HepG2 (cell line): ENCODE data around the gene TRIM67. TPM values are rescaled to one million over a fixed set of nuclear protein-coding genes. Genes with fewer than 3 reads are reported as not detected.

Experiments used
- ATAC-seq: fragments of 200-7000 bp; cut with Tn5 transposase; 3 replicates; pipeline ENCODE4 v1.9.1; 2020; ENCODE audit warnings: mild to moderate bottlenecking, moderate library complexity
- BruUV-seq: library from RNA; stranded (reverse); fragments of 400-500 nt; replicated peaks from 2 replicates; lab custom pipeline; 2021; lab: Mats Ljungman, UMichigan
- CTCF ChIA-PET: fragments of 300-600 bp; formaldehyde crosslinking; extraction: SDS; loops from one replicate; lab custom pipeline; 2021; ENCODE audit warnings: low total read pairs, inconsistent platforms, low intra/inter-chr PET ratio; lab: Yijun Ruan, JAX
- POLR2A ChIA-PET: fragments of 350-600 bp; sonication (Branson Sonifier 250); formaldehyde crosslinking; loops from one replicate; lab custom pipeline; 2020; ENCODE audit warnings: antibody characterized with exemption, inconsistent platforms; lab: Yijun Ruan, JAX
- DNase-seq: peaks from one replicate; pipeline ENCODE4 v3.0.0-alpha.2; 2015; ENCODE audit warnings: low spot score
- FAIRE-seq: peaks from 3 replicates; lab custom pipeline; 2011; peaks lifted over from hg19 to GRCh38; lab: Jason Lieb, UNC
- H2AFZ ChIP-seq: one replicate; pipeline ENCODE4 v1.6.1; 2011; ENCODE audit warnings: low read length, inconsistent platforms
- H3K27ac ChIP-seq: fragments of 300-600 bp; 3 replicates; pipeline ENCODE4 v1.8.0; 2011; ENCODE audit warnings: mixed run types, mild to moderate bottlenecking, mixed read lengths, low read length, inconsistent platforms; ENCODE audit not compliant: insufficient read depth; ENCODE audit errors: extremely low read length
- H3K27me3 ChIP-seq, 2 experiments: fragments of 200-600 bp in 1 of 2; 2 replicates in 1 of 2; 3 replicates in 1 of 2; pipeline versions ENCODE4 v1.6.0 to v1.8.0; 2011; ENCODE audit warnings: low read length in 2 of 2, mild to moderate bottlenecking in 2 of 2, moderate library complexity in 2 of 2, inconsistent platforms in 1 of 2; ENCODE audit not compliant: insufficient read depth in 2 of 2, control insufficient read depth in 1 of 2
- H3K36me3 ChIP-seq, 2 experiments: fragments of 200-600 bp in 1 of 2; replicated peaks in 1 of 2; 2 replicates in 1 of 2; 3 replicates in 1 of 2; pipeline versions ENCODE4 v1.5.1 to v1.8.0; 2011; ENCODE audit warnings: low read length in 2 of 2, inconsistent platforms in 1 of 2; ENCODE audit not compliant: insufficient read depth in 2 of 2, control insufficient read depth in 1 of 2
- H3K4me1 ChIP-seq: 2 replicates; pipeline ENCODE4 v1.5.1; 2012; ENCODE audit warnings: low read length, inconsistent platforms; ENCODE audit not compliant: insufficient read depth
- H3K4me2 ChIP-seq: 2 replicates; pipeline ENCODE4 v1.6.0; 2011; ENCODE audit warnings: low read depth, low read length, inconsistent platforms
- H3K4me3 ChIP-seq, 3 experiments: fragments of 200-600 bp in 1 of 3; sonication (generic), shearing (Covaris generic) in 1 of 3; replicated peaks in 1 of 3; 2 replicates each; pipeline ENCODE4 v1.5.1; 2011 to 2016; ENCODE audit warnings: low read length in 3 of 3, inconsistent platforms in 2 of 3, low read depth in 2 of 3, mild to moderate bottlenecking in 2 of 3, control low read depth in 1 of 3, mixed read lengths in 1 of 3; ENCODE audit not compliant: insufficient read depth in 1 of 3
- H3K79me2 ChIP-seq: one replicate; pipeline ENCODE4 v1.6.1; 2011; ENCODE audit warnings: low read length, inconsistent platforms; ENCODE audit not compliant: insufficient read depth
- H3K9ac ChIP-seq: 2 replicates; pipeline ENCODE4 v1.6.0; 2011; ENCODE audit warnings: mild to moderate bottlenecking, low read depth, low read length, inconsistent platforms; ENCODE audit not compliant: insufficient read depth
- H3K9me3 ChIP-seq: 2 replicates; pipeline ENCODE4 v1.5.1; 2012; ENCODE audit warnings: mild to moderate bottlenecking, low read length
- H4K20me1 ChIP-seq: 2 replicates; pipeline ENCODE4 v1.6.0; 2011; ENCODE audit warnings: inconsistent platforms, mild to moderate bottlenecking, low read length, moderate library complexity; ENCODE audit not compliant: insufficient read depth
- ATF7 ChIP-seq, 2 experiments: fragments of 450-650 bp in 1 of 2; sonication (generic) in 1 of 2; formaldehyde crosslinking in 1 of 2; IDR thresholded peaks; 2 replicates each; pipeline versions ENCODE4 v1.4.0 to v1.6.1; 2016 to 2020; ENCODE audit warnings: antibody characterized with exemption in 1 of 2, mild to moderate bottlenecking in 1 of 2, missing genetic modification reagents in 1 of 2
- EEA1 ChIP-seq: sonication (generic); formaldehyde crosslinking; IDR thresholded peaks from 2 replicates; pipeline ENCODE4 v1.5.1; 2020; ENCODE audit warnings: mild to moderate bottlenecking, missing genetic modification reagents, borderline replicate concordance
- RCOR2 ChIP-seq: IDR thresholded peaks from 2 replicates; pipeline ENCODE4 v1.6.1; 2016; ENCODE audit warnings: missing biosample characterization, missing genetic modification reagents
- RFXANK ChIP-seq: IDR thresholded peaks from 2 replicates; pipeline ENCODE4 v1.6.1; 2016
- ZFP62 ChIP-seq: sonication (generic); formaldehyde crosslinking; IDR thresholded peaks from 2 replicates; pipeline ENCODE4 v1.4.0; 2020; ENCODE audit warnings: missing genetic modification reagents
- ZNF142 ChIP-seq: sonication (generic); formaldehyde crosslinking; IDR thresholded peaks from 2 replicates; pipeline ENCODE4 v1.4.0; 2020; ENCODE audit warnings: missing genetic modification reagents
- ZNF292 ChIP-seq: sonication (generic); formaldehyde crosslinking; IDR thresholded peaks from 2 replicates; pipeline ENCODE4 v1.8.1; 2022; ENCODE audit warnings: mild to moderate bottlenecking, low read depth, missing genetic modification reagents, borderline replicate concordance
- ZNF3 ChIP-seq: IDR thresholded peaks from 2 replicates; pipeline ENCODE4 v1.7.0; 2017; ENCODE audit warnings: inconsistent platforms
- ZNF510 ChIP-seq: sonication (generic); formaldehyde crosslinking; IDR thresholded peaks from 2 replicates; pipeline ENCODE4 v1.4.0; 2020; ENCODE audit warnings: low read depth, mild to moderate bottlenecking, missing genetic modification reagents
- ZNF556 ChIP-seq: sonication (generic); formaldehyde crosslinking; IDR thresholded peaks from 2 replicates; pipeline ENCODE4 v1.4.0; 2020; ENCODE audit warnings: mild to moderate bottlenecking, missing genetic modification reagents, borderline replicate concordance
- ZNF710 ChIP-seq: sonication (generic); formaldehyde crosslinking; IDR thresholded peaks from 2 replicates; pipeline ENCODE4 v1.5.0; 2020; ENCODE audit warnings: mild to moderate bottlenecking, missing genetic modification reagents, borderline replicate concordance
- ZNF780A ChIP-seq: sonication (generic); formaldehyde crosslinking; IDR thresholded peaks from 2 replicates; pipeline ENCODE4 v1.8.0; 2022; ENCODE audit warnings: mild to moderate bottlenecking, missing genetic modification reagents, moderate library complexity
- ZNF816 ChIP-seq: sonication (generic); formaldehyde crosslinking; IDR thresholded peaks from 2 replicates; pipeline ENCODE4 v1.8.0; 2022; ENCODE audit warnings: missing genetic modification reagents, mild to moderate bottlenecking, borderline replicate concordance
- ZSCAN25 ChIP-seq: sonication (generic); formaldehyde crosslinking; IDR thresholded peaks from 2 replicates; pipeline ENCODE4 v1.8.0; 2022; ENCODE audit warnings: mild to moderate bottlenecking, missing genetic modification reagents
- WGBS: methylation state at CpG from one replicate; pipeline ENCODE4 v1.1.6; 2017; ENCODE audit warnings: low lambda C conversion rate; 5-methylcytosine and 5-hydroxymethylcytosine counted together
- in situ Hi-C: cut with HindIII; loops from 2 replicates; pipeline ENCODE4 v1.10.0; 2017; ENCODE audit warnings: low pct_unique_long_range_greater_than_20kb; ENCODE audit not compliant: extremely low pct_ligation_motif_present
- intact Hi-C: fragments of 100-400 bp; cut with micrococcal nuclease; formaldehyde crosslinking; loops from one replicate; pipeline ENCODE4 v1.10.0; 2022; ENCODE audit not compliant: unreplicated experiment
- polyA plus RNA-seq, 8 experiments: library from polyadenylated mRNA; depleted of rRNA in 3 of 8; stranded (reverse) in 7 of 8; unstranded in 1 of 8; fragments of >200 nt; fragmentation: Illumina TruSeq in 4 of 8; extraction: Trizol in 4 of 8; gene quantifications; 2 replicates each; pipeline versions ENCODE4 v1.2.1 to v1.2.3, GENCODE V29; 2011 to 2016; ENCODE audit warnings: low read depth in 4 of 8, missing spikeins in 1 of 8, mixed read lengths in 1 of 8; ENCODE audit not compliant: insufficient read depth in 1 of 8
- total RNA-seq, 5 experiments: library from RNA; depleted of rRNA; stranded (reverse); fragments of >200 nt; fragmentation: Illumina TruSeq; extraction: Trizol; gene quantifications; 2 replicates each; pipeline ENCODE4 v1.2.3, GENCODE V29; 2016; ENCODE audit warnings: low read depth in 1 of 5

Gene TRIM67
- total and polyA plus RNA-seq, 2 of the 13 experiments (the other 11 are each of a cell fraction or from before 2014, with no cell fraction given), result not detected

- Histone ChIP-seq H3K36me3 (no peaks in the 10 kb centered on the region), H3K4me2 (no peak overlapping the region), H3K79me2 (no peaks in the 10 kb centered on the region), H3K27me3 (peaks cover 2 to 8% of the 10 kb centered on the region in 2 experiments; a peak in 2 of 5 replicates), H3K4me3 (no peak overlapping the region), H3K9me3 (0 out of 2 replicates have a peak, but pooled peaks cover 3% of the 10 kb centered on the region), H3K27ac (no peak overlapping the region), H2AFZ (no peak overlapping the region), H3K4me1 (no peaks in the 10 kb centered on the region), H3K9ac (no peak overlapping the region), H4K20me1 (no peaks in the 10 kb centered on the region)
- intact Hi-C loops (no loop called here), in situ Hi-C loops (no loop called here)
- FAIRE-seq, result no peak
- no peak for ATAC-seq
- no TSS peak for BruUV-seq
- POLR2A ChIA-PET, result no interaction called here
- 28% methylated on average over 1 of the region's 1 CpG for WGBS
- CTCF ChIA-PET, result no interaction called here
- DNase-seq, result no peak
- no peak for TF ChIP-seq RFXANK
- no peak for TF ChIP-seq ZNF510 (CRISPR knock-in tag)
- TF ChIP-seq ZNF556, result no peak
- no peak for TF ChIP-seq ZNF710 (CRISPR knock-in tag)
- no peak for TF ChIP-seq ZNF816 (CRISPR knock-in tag)
- no peak for TF ChIP-seq ZSCAN25 (CRISPR knock-in tag)
- TF ChIP-seq ATF7 (IDR thresholded peaks at IDR 0.05), result no peak
- TF ChIP-seq ATF7 (CRISPR knock-in tag; IDR thresholded peaks at IDR 0.05), result no peak
- no peak for TF ChIP-seq ZNF3
- TF ChIP-seq RCOR2 (CRISPR knock-in tag), result no peak
- TF ChIP-seq ZNF780A (CRISPR knock-in tag), result no peak
- no peak for TF ChIP-seq ZNF142
- TF ChIP-seq ZFP62 (CRISPR knock-in tag), result no peak
- TF ChIP-seq ZNF292 (CRISPR knock-in tag), result no peak
- no peak for TF ChIP-seq EEA1 (CRISPR knock-in tag)
Measured at GRCh38 chr1:231176421-231176820, 14.6 kb downstream of the TRIM67 start.
